ENCODE results near the gene YY1.

DNA sequence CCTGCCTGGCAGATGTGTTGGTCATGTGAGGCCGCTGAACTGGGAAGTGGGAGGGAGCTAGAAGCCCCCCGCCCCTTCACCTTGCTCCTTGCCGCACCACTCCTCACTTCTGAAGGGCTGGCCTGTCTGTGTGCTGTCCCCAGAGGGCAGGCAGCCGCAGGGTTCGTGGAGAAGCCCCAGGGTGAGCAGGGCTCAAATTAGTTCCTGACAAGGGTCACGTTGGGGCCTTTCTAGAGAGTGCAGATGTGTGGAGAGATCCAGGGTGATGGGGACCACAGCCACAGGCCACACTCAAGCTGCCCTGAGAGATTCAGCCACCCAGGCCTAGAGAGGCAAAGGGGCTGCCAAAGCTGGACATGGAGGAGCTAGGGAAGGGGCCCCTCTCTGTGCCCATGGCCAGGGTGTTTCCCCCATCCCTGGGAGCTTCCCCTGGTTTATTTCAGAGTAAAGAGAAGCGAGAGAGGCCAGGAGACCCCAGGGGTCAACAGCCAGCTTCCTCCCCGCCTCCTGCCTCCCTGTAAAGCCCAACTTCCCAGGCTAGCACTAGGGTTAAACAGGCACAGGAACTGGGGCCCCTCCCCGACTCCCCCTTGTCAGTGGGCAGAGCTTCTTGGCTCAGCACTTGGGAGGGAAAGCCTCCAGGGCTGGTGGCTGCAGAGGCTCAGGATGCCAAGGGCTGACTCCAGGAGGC, 51.1 kb downstream of the YY1 start:
- no peak for TF ChIP-seq POLR2AphosphoS5 (IDR thresholded peaks at IDR 0.05; ENCODE audit: low read depth, low read length)
- TF ChIP-seq, protein P1, sequence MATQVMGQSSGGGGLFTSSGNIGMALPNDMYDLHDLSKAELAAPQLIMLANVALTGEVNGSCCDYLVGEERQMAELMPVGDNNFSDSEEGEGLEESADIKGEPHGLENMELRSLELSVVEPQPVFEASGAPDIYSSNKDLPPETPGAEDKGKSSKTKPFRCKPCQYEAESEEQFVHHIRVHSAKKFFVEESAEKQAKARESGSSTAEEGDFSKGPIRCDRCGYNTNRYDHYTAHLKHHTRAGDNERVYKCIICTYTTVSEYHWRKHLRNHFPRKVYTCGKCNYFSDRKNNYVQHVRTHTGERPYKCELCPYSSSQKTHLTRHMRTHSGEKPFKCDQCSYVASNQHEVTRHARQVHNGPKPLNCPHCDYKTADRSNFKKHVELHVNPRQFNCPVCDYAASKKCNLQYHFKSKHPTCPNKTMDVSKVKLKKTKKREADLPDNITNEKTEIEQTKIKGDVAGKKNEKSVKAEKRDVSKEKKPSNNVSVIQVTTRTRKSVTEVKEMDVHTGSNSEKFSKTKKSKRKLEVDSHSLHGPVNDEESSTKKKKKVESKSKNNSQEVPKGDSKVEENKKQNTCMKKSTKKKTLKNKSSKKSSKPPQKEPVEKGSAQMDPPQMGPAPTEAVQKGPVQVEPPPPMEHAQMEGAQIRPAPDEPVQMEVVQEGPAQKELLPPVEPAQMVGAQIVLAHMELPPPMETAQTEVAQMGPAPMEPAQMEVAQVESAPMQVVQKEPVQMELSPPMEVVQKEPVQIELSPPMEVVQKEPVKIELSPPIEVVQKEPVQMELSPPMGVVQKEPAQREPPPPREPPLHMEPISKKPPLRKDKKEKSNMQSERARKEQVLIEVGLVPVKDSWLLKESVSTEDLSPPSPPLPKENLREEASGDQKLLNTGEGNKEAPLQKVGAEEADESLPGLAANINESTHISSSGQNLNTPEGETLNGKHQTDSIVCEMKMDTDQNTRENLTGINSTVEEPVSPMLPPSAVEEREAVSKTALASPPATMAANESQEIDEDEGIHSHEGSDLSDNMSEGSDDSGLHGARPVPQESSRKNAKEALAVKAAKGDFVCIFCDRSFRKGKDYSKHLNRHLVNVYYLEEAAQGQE (IDR thresholded peaks at IDR 0.05; ENCODE audit: insufficient read depth in 1 of 2, low read depth in 2 of 2, low read length in 2 of 2): no peak
- TF ChIP-seq SIN3A (IDR thresholded peaks at IDR 0.05; ENCODE audit: borderline replicate concordance, insufficient read depth, low read length): no peak
- TF ChIP-seq TAF1 (IDR thresholded peaks at IDR 0.05; ENCODE audit: borderline replicate concordance, insufficient read depth, low read length): no peak
- TF ChIP-seq FOXP2 (optimal IDR thresholded peaks at IDR 0.05; ENCODE audit: borderline replicate concordance, extremely low read depth, extremely low read length, insufficient read depth): no peak

Data from PFSK-1 (cell line).